Testis (tissue), 2 donors: ENCODE measurements around the gene PRSS57.

Experiments
- POLR2A ChIP-seq: fragments of 450-650 bp; IDR thresholded peaks from one replicate; pipeline ENCODE4 v1.6.1; 2017; ENCODE audit warnings: antibody characterized with exemption, mild to moderate bottlenecking, moderate library complexity
- TF ChIP-seq, protein P1 (sequence below), 3 experiments: fragments of 450-650 bp in 2 of 3; fragments of 200-600 bp in 1 of 3; sonication (generic) in 1 of 3; IDR thresholded peaks; one replicate each; pipeline ENCODE4 v1.5.1; 2016 to 2019; ENCODE audit warnings: antibody characterized with exemption in 3 of 3, mild to moderate bottlenecking in 2 of 3, moderate library complexity in 1 of 3

DNA sequence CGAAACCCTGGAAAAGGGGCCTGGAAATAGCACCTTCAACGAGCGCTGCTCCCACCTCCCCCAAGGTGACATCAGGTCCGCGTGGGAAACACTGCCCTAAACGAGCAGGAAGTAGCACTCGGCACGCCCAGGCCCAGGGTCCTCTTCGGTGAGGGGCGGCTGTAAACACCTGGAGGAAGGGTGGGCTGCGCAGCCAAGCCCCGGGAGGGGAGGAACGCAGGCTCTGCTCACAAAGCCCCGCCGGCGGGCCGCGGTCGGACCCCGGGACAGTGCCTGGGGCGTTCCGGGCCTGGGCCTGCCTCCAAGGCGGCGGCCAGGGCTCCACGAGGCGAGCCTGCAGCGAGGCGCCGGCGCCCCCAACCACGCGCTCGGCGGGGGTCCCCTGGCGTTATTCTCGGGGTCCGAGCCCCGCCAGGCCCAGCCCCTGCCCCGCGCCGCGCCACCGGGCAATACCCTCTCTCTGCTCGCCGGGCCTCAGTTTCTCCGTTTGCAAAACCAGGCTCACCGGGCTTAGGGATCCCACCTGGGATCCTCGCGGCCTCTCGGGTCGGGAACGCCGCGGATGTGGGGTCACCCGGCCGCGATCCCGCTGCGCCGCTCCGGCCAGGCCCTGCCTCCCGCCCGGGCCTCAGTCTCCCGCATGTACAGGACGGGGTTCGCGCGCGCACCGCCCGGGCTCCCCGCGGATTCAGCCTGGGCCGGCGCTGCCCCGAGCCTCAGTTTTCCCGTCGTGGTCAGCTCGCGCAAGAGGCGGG is 32.9 kb downstream of the PRSS57 start:
- TF ChIP-seq, protein P1, sequence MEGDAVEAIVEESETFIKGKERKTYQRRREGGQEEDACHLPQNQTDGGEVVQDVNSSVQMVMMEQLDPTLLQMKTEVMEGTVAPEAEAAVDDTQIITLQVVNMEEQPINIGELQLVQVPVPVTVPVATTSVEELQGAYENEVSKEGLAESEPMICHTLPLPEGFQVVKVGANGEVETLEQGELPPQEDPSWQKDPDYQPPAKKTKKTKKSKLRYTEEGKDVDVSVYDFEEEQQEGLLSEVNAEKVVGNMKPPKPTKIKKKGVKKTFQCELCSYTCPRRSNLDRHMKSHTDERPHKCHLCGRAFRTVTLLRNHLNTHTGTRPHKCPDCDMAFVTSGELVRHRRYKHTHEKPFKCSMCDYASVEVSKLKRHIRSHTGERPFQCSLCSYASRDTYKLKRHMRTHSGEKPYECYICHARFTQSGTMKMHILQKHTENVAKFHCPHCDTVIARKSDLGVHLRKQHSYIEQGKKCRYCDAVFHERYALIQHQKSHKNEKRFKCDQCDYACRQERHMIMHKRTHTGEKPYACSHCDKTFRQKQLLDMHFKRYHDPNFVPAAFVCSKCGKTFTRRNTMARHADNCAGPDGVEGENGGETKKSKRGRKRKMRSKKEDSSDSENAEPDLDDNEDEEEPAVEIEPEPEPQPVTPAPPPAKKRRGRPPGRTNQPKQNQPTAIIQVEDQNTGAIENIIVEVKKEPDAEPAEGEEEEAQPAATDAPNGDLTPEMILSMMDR (IDR thresholded peaks at IDR 0.05), result no peak
- TF ChIP-seq POLR2A, result no peak
